ENCODE results near the gene MBD5. TPM values are rescaled to one million over a fixed set of nuclear protein-coding genes. Genes with fewer than 3 reads are reported as not detected.

Gene MBD5
- total RNA-seq, 1 experiment from 2014 or later: 33.7 TPM

DNA sequence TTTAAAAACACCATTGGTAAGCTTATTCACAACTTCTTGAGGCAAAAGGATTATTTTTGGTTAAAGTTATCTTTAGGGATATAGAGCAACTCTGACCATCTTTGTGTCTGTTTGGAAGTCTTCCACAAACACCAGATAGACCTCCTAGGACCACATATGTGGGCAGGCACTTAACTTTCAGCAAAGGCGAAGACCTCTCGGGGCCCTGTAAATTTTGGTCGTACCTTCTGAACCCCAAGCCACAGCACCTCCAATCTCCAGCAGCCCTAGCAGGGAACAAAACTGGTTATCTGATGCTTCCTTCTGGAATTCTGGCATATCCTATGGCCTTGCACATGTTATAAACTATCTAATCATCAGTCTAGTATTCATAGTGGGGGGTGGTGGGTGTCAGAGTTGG lies 114.8 kb downstream of the MBD5 start:
- no peak for DNase-seq (ENCODE audit: low spot score)
- Mint-ChIP-seq H3K27me3 (ENCODE audit: low read depth) (no peaks in the 10 kb centered on the region), H3K9me3 (no peaks in the 10 kb centered on the region), H3K4me1 (peaks cover 30% of the 10 kb centered on the region), H3K27ac (peak overlapping the region; percentile 34), H3K4me3 (peak overlapping the region; percentile 24), H3K36me3 (no peaks in the 10 kb centered on the region)
- ChIA-PET POLR2A (no interaction called here), CTCF (no interaction called here)
- TF ChIP-seq, protein P1, sequence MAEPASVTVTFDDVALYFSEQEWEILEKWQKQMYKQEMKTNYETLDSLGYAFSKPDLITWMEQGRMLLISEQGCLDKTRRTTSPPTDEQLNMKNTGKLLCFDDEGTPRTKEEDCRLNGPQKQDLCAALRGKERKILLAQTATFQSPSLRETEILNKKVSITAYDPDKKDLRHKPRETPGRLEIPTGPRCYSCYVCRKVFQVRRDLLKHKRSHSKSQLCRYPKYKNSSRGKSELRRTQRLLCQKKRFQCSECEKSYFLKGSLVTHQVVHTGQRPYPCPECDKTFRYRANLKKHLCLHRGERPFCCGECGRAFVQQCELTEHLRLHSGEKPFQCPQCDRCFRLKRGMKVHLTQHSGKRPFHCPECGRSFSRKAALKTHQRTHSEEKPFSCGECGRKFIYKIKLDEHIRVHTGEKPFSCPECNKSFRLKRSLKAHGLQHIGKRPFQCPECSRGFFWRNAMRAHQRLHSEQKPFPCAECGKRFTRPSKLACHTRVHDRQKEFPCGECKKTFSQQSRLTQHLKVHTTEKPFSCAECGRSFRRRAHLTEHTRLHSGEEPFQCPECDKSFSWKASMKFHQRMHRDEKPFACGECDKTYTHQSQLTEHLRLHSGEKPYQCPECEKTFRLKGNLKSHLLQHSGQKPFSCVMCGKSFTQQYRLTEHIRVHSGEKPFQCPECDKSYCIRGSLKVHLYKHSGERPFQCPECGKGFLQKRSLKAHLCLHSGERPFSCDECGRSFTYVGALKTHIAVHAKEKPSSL (CRISPR knock-in tag; conservative IDR thresholded peaks at IDR 0.05): no peak
- TF ChIP-seq, protein P2, sequence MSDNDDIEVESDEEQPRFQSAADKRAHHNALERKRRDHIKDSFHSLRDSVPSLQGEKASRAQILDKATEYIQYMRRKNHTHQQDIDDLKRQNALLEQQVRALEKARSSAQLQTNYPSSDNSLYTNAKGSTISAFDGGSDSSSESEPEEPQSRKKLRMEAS (CRISPR knock-in tag; IDR thresholded peaks at IDR 0.05): no peak
- ATAC-seq: peak; percentile 64

DNA sequence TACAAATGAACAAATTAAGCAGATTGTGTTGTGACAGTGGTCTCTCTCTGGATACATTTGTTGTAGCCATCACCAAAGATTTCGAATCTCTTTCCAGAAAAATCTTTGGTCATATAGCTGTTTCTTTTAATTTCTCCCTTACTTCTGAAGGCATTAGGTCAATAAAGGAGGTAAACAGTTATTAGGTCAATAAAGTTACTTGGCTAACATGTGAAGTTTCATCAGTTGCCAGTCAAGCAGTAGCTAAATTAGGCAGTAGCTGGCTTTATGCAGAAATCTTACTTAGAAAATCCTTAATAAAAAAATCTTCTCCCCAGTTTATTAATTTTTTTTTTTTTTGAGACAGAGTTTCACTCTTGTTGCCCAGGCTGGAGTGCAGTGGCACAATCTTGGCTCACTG lies 115.5 kb downstream of the MBD5 start:
- Mint-ChIP-seq H3K4me1 (peaks cover 30% of the 10 kb centered on the region), H3K27ac (peak overlapping the region; percentile 34), H3K27me3 (ENCODE audit: low read depth) (no peaks in the 10 kb centered on the region), H3K36me3 (no peaks in the 10 kb centered on the region), H3K4me3 (no peak overlapping the region), H3K9me3 (no peaks in the 10 kb centered on the region)
- DNase-seq (ENCODE audit: low spot score) (no peak), ATAC-seq (no peak)
- CTCF ChIA-PET: interaction anchor here (0.7 kb wide), 1 partner anchor 9 kb away, joined by 3 read pairs; no protein-coding TSS in a partner anchor
- TF ChIP-seq, protein P3, sequence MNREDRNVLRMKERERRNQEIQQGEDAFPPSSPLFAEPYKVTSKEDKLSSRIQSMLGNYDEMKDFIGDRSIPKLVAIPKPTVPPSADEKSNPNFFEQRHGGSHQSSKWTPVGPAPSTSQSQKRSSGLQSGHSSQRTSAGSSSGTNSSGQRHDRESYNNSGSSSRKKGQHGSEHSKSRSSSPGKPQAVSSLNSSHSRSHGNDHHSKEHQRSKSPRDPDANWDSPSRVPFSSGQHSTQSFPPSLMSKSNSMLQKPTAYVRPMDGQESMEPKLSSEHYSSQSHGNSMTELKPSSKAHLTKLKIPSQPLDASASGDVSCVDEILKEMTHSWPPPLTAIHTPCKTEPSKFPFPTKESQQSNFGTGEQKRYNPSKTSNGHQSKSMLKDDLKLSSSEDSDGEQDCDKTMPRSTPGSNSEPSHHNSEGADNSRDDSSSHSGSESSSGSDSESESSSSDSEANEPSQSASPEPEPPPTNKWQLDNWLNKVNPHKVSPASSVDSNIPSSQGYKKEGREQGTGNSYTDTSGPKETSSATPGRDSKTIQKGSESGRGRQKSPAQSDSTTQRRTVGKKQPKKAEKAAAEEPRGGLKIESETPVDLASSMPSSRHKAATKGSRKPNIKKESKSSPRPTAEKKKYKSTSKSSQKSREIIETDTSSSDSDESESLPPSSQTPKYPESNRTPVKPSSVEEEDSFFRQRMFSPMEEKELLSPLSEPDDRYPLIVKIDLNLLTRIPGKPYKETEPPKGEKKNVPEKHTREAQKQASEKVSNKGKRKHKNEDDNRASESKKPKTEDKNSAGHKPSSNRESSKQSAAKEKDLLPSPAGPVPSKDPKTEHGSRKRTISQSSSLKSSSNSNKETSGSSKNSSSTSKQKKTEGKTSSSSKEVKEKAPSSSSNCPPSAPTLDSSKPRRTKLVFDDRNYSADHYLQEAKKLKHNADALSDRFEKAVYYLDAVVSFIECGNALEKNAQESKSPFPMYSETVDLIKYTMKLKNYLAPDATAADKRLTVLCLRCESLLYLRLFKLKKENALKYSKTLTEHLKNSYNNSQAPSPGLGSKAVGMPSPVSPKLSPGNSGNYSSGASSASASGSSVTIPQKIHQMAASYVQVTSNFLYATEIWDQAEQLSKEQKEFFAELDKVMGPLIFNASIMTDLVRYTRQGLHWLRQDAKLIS (CRISPR knock-in tag; IDR thresholded peaks at IDR 0.05; ENCODE audit: borderline replicate concordance): no peak
- TF ChIP-seq RELA (CRISPR knock-in tag; IDR thresholded peaks at IDR 0.05; ENCODE audit: borderline replicate concordance) (no peak), ZNF219 (CRISPR knock-in tag; IDR thresholded peaks at IDR 0.05; ENCODE audit: borderline replicate concordance) (no peak), SP1 (CRISPR knock-in tag; conservative IDR thresholded peaks at IDR 0.05) (no peak), CBFB (CRISPR knock-in tag; IDR thresholded peaks at IDR 0.05; ENCODE audit: low read depth) (no peak), MYBL2 (CRISPR knock-in tag; IDR thresholded peaks at IDR 0.05) (no peak), PRRX2 (CRISPR knock-in tag; IDR thresholded peaks at IDR 0.05) (no peak), FOXP1 (CRISPR knock-in tag; IDR thresholded peaks at IDR 0.05; ENCODE audit: borderline replicate concordance) (no peak), TEAD4 (CRISPR knock-in tag; IDR thresholded peaks at IDR 0.05) (no peak)
- TF ChIP-seq, protein P2 (CRISPR knock-in tag; IDR thresholded peaks at IDR 0.05): no peak
- TF ChIP-seq, protein P4, sequence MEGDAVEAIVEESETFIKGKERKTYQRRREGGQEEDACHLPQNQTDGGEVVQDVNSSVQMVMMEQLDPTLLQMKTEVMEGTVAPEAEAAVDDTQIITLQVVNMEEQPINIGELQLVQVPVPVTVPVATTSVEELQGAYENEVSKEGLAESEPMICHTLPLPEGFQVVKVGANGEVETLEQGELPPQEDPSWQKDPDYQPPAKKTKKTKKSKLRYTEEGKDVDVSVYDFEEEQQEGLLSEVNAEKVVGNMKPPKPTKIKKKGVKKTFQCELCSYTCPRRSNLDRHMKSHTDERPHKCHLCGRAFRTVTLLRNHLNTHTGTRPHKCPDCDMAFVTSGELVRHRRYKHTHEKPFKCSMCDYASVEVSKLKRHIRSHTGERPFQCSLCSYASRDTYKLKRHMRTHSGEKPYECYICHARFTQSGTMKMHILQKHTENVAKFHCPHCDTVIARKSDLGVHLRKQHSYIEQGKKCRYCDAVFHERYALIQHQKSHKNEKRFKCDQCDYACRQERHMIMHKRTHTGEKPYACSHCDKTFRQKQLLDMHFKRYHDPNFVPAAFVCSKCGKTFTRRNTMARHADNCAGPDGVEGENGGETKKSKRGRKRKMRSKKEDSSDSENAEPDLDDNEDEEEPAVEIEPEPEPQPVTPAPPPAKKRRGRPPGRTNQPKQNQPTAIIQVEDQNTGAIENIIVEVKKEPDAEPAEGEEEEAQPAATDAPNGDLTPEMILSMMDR (IDR thresholded peaks at IDR 0.05): no peak
- TF ChIP-seq, protein P5, sequence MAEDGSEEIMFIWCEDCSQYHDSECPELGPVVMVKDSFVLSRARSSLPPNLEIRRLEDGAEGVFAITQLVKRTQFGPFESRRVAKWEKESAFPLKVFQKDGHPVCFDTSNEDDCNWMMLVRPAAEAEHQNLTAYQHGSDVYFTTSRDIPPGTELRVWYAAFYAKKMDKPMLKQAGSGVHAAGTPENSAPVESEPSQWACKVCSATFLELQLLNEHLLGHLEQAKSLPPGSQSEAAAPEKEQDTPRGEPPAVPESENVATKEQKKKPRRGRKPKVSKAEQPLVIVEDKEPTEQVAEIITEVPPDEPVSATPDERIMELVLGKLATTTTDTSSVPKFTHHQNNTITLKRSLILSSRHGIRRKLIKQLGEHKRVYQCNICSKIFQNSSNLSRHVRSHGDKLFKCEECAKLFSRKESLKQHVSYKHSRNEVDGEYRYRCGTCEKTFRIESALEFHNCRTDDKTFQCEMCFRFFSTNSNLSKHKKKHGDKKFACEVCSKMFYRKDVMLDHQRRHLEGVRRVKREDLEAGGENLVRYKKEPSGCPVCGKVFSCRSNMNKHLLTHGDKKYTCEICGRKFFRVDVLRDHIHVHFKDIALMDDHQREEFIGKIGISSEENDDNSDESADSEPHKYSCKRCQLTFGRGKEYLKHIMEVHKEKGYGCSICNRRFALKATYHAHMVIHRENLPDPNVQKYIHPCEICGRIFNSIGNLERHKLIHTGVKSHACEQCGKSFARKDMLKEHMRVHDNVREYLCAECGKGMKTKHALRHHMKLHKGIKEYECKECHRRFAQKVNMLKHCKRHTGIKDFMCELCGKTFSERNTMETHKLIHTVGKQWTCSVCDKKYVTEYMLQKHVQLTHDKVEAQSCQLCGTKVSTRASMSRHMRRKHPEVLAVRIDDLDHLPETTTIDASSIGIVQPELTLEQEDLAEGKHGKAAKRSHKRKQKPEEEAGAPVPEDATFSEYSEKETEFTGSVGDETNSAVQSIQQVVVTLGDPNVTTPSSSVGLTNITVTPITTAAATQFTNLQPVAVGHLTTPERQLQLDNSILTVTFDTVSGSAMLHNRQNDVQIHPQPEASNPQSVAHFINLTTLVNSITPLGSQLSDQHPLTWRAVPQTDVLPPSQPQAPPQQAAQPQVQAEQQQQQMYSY (CRISPR knock-in tag; IDR thresholded peaks at IDR 0.05): no peak
- POLR2A ChIA-PET: interaction anchor here (0.6 kb wide), 1 partner anchor 178 kb away, joined by 6 read pairs; no protein-coding TSS in a partner anchor
